K562 (cell line): Measurements from ENCODE around the gene WDR18. TPM values are rescaled to one million over a fixed set of nuclear protein-coding genes. Genes with fewer than 3 reads are reported as not detected.
A peak's percentile ranks its signal among the peaks of the same experiment; 100 is the strongest.

Experiments used
- CEBPB ChIP-seq: fragments of 450-650 bp; IDR thresholded peaks from 2 replicates; pipeline ENCODE4 v1.6.1; 2016; ENCODE audit warnings: missing genetic modification characterization, missing compliant biosample characterization
- CREBBP ChIP-seq: IDR thresholded peaks from one replicate; pipeline ENCODE4 v1.6.1; 2012; ENCODE audit warnings: low read depth, mild to moderate bottlenecking, control low read depth, inconsistent platforms, low read length
- ETV6 ChIP-seq, 3 experiments: fragments of 150-350 bp in 1 of 3; sonication (generic) in 1 of 3; formaldehyde crosslinking in 1 of 3; IDR thresholded peaks; 2 replicates each; pipeline versions ENCODE4 v1.6.1 to v1.8.0; 2014 to 2022; ENCODE audit warnings: borderline replicate concordance in 2 of 3, low read depth in 2 of 3, antibody characterized with exemption in 1 of 3, low read length in 1 of 3, mild to moderate bottlenecking in 1 of 3, missing genetic modification reagents in 1 of 3
- EWSR1 ChIP-seq: fragments of 450-650 bp; IDR thresholded peaks from 2 replicates; pipeline ENCODE4 v1.6.1; 2018; ENCODE audit warnings: borderline replicate concordance, mild to moderate bottlenecking, low read depth, moderate library complexity; ENCODE audit not compliant: partially characterized antibody
- FOXK2 ChIP-seq, 2 experiments: fragments of 450-650 bp; IDR thresholded peaks in 1 of 2; conservative IDR thresholded peaks in 1 of 2; 2 replicates each; pipeline ENCODE4 v1.6.1; 2016; ENCODE audit warnings: low read depth in 2 of 2, mild to moderate bottlenecking in 1 of 2
- GTF2A2 ChIP-seq: IDR thresholded peaks from 2 replicates; pipeline ENCODE4 v1.6.1; 2016; ENCODE audit warnings: mild to moderate bottlenecking, missing genetic modification characterization, missing compliant biosample characterization
- HNRNPH1 ChIP-seq: fragments of 200-400 bp; formaldehyde crosslinking; optimal IDR thresholded peaks from 2 replicates; pipeline ENCODE3; 2017; ENCODE audit warnings: low read depth, mild to moderate bottlenecking, low read length, moderate library complexity
- KDM5B ChIP-seq: fragments of 200-600 bp; sonication (generic); IDR thresholded peaks from 2 replicates; pipeline ENCODE4 v1.6.1; 2012; ENCODE audit warnings: low read depth, mild to moderate bottlenecking, moderate library complexity, low read length, control low read depth, inconsistent platforms; ENCODE audit not compliant: insufficient replicate concordance
- MCM5 ChIP-seq: fragments of 450-650 bp; IDR thresholded peaks from 2 replicates; pipeline ENCODE4 v1.6.1; 2016; ENCODE audit warnings: low read depth
- NR2C2 ChIP-seq, 2 experiments: fragments of 200-800 bp in 1 of 2; sonication (Bioruptor generic) in 1 of 2; sonication (generic) in 1 of 2; formaldehyde crosslinking in 1 of 2; IDR thresholded peaks; 2 replicates each; pipeline versions ENCODE4 v1.6.1 to v1.8.0; 2016 to 2022; ENCODE audit warnings: mild to moderate bottlenecking in 1 of 2, missing compliant biosample characterization in 1 of 2, missing genetic modification characterization in 1 of 2, missing genetic modification reagents in 1 of 2
- PML ChIP-seq: IDR thresholded peaks from 2 replicates; pipeline ENCODE4 v1.6.1; 2012; ENCODE audit warnings: low read length, inconsistent platforms
- TAF1 ChIP-seq: IDR thresholded peaks from 2 replicates; pipeline ENCODE4 v1.6.1; 2011; ENCODE audit warnings: mild to moderate bottlenecking, low read length, moderate library complexity; ENCODE audit not compliant: insufficient read depth, control insufficient read depth, severe bottlenecking; ENCODE audit errors: extremely low read depth
- TCF15 ChIP-seq: fragments of 250-450 bp; sonication (Bioruptor Pico); IDR thresholded peaks from 2 replicates; pipeline ENCODE4 v1.8.0; 2022; ENCODE audit warnings: moderate library complexity, mild to moderate bottlenecking, inconsistent platforms
- TRIM25 ChIP-seq: fragments of 450-650 bp; IDR thresholded peaks from 2 replicates; pipeline ENCODE4 v1.7.0; 2016; ENCODE audit warnings: borderline replicate concordance
- ZEB2 ChIP-seq: fragments of 450-650 bp; IDR thresholded peaks from 2 replicates; pipeline ENCODE4 v1.6.1; 2016
- ZNF239 ChIP-seq: fragments of 250-450 bp; sonication (Bioruptor Pico); IDR thresholded peaks from 2 replicates; pipeline ENCODE4 v1.4.0; 2020; ENCODE audit warnings: mild to moderate bottlenecking
- ZNF518B ChIP-seq: fragments of 250-450 bp; sonication (Bioruptor Pico); IDR thresholded peaks from 2 replicates; pipeline ENCODE4 v1.5.0; 2021; ENCODE audit warnings: mild to moderate bottlenecking, moderate library complexity
- ZNF584 ChIP-seq: fragments of 200-800 bp; sonication (Bioruptor generic); IDR thresholded peaks from 2 replicates; pipeline ENCODE4 v1.6.1; 2016; ENCODE audit warnings: low read depth, mild to moderate bottlenecking, missing genetic modification characterization, missing compliant biosample characterization
- polyA plus RNA-seq, 8 experiments: library from polyadenylated mRNA; depleted of rRNA in 4 of 8; stranded (reverse) in 5 of 8; unstranded in 3 of 8; fragments of >200 nt; fragmentation: Nextera tagmentation in 2 of 8; fragmentation: Illumina TruSeq in 1 of 8; extraction: Ambion mirVana in 2 of 8; extraction: Trizol in 1 of 8; gene quantifications; 2 replicates each; pipeline versions ENCODE4 v1.2.1 to v1.2.3, GENCODE V29; 2011 to 2014; ENCODE audit warnings: inconsistent platforms in 1 of 8, missing spikeins in 1 of 8
- total RNA-seq, 7 experiments: library from RNA; depleted of rRNA in 6 of 7; stranded (reverse); fragments of >200 nt in 6 of 7; fragmentation: Illumina TruSeq in 2 of 7; extraction: Trizol in 2 of 7; gene quantifications; 2 replicates each; pipeline versions ENCODE4 v1.2.1 to v1.2.3, GENCODE V29; 2011 to 2021; ENCODE audit warnings: low replicate concordance in 1 of 7
- TF ChIP-seq, protein P1 (sequence below): fragments of 250-450 bp; sonication (Bioruptor Pico); IDR thresholded peaks from 2 replicates; pipeline ENCODE4 v1.8.0; 2022; ENCODE audit warnings: inconsistent platforms

Gene WDR18
- total and polyA plus RNA-seq, 9 of the 15 experiments (the other 6 are each of a cell fraction or from before 2014, with no cell fraction given) = 0.65 to 181 (median 30.1) TPM

DNA sequence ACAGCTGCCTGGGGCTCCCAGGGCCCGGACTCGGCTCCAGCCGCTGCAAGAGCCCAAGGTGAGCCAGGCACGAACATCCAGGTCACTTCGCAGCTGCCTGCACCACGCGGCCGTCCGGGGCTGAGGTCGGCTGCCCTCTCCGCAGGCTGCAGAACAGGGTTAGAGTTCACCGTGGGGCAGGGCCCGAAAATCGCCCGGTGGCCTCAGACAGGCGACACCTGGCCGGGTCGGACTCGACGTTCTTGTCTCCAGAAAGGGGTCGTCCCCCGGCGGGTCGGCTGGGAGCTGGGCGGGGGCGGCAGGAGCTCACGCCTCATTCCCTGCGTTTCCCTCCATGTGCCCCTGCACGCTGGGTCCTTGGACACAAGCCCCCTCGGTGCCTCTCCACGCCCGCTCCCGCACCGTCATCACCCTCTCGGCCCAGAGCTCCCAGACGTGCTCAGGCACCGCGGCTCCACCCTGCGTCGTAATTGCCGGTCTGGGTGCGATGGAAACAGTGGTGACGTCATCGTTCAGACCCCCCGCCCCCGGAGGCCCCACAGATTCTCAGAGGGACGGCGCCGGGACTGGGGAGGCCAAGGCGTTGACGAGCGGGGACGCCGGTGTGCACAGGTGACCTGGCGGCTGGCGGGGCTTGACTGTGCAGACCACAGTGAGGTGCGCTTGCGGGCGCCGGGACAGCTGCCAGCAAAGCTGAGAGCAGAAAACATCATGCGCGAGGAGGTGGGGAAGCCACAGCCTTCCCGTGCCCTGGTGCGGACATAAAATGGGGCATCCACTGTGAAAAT, 12.1 kb downstream of the WDR18 start (continued):
- TF ChIP-seq ZNF518B (CRISPR knock-in tag) (no peak), NR2C2 (CRISPR knock-in tag; IDR thresholded peaks at IDR 0.05) (no peak), NR2C2 (tag; IDR thresholded peaks at IDR 0.05) (no peak), ZNF239 (CRISPR knock-in tag) (no peak), TRIM25 (no peak), ETV6 (IDR thresholded peaks at IDR 0.05; ENCODE audit: borderline replicate concordance in 1 of 2, low read depth in 2 of 2, low read length in 1 of 2) (no peak), ETV6 (CRISPR knock-in tag; IDR thresholded peaks at IDR 0.05; ENCODE audit: borderline replicate concordance) (no peak), TAF1 (no peak), TCF15 (CRISPR knock-in tag) (no peak), KDM5B (no peak), CREBBP (no peak), HNRNPH1 (no peak), CEBPB (tag) (no peak), PML (no peak), ZNF584 (CRISPR knock-in tag) (no peak), MCM5 (no peak), ZEB2 (0 out of 2 replicates have a peak, but pooled peaks have one; percentile 33), EWSR1 (no peak), FOXK2 (conservative IDR thresholded peaks at IDR 0.05 in 1 of 2, IDR thresholded peaks at IDR 0.05 in 1 of 2; ENCODE audit: low read depth in 2 of 2) (no peak; a peak in 1 of 4 replicates), GTF2A2 (tag) (no peak)
- TF ChIP-seq, protein P1, sequence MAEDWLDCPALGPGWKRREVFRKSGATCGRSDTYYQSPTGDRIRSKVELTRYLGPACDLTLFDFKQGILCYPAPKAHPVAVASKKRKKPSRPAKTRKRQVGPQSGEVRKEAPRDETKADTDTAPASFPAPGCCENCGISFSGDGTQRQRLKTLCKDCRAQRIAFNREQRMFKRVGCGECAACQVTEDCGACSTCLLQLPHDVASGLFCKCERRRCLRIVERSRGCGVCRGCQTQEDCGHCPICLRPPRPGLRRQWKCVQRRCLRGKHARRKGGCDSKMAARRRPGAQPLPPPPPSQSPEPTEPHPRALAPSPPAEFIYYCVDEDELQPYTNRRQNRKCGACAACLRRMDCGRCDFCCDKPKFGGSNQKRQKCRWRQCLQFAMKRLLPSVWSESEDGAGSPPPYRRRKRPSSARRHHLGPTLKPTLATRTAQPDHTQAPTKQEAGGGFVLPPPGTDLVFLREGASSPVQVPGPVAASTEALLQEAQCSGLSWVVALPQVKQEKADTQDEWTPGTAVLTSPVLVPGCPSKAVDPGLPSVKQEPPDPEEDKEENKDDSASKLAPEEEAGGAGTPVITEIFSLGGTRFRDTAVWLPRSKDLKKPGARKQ = no peak
